Keratinocyte (primary cell): ENCODE data around the gene CYTIP. TPM values are rescaled to one million over a fixed set of nuclear protein-coding genes. Genes with fewer than 3 reads are reported as not detected.

Experiments used
- DNase-seq: peaks from one replicate; pipeline ENCODE4 v3.0.0-alpha.2; 2011; ENCODE audit warnings: low read depth, missing footprints, low spot score
- FAIRE-seq: peaks from 2 replicates; lab custom pipeline; 2011; peaks lifted over from hg19 to GRCh38; lab: Jason Lieb, UNC
- H2AFZ ChIP-seq: 2 replicates; pipeline ENCODE4 v1.6.0; 2012; ENCODE audit warnings: low read length, control low read depth, inconsistent platforms; ENCODE audit not compliant: control insufficient read depth
- H3K27ac ChIP-seq: 2 replicates; pipeline ENCODE4 v1.5.1; 2011; ENCODE audit warnings: low read length; ENCODE audit not compliant: control insufficient read depth, insufficient read depth
- H3K27me3 ChIP-seq: 3 replicates; pipeline ENCODE4 v1.6.0; 2011; ENCODE audit warnings: low read length; ENCODE audit not compliant: control insufficient read depth, insufficient read depth; ENCODE audit errors: extremely low read depth
- H3K36me3 ChIP-seq, 2 experiments: 2 replicates in 1 of 2; 3 replicates in 1 of 2; pipeline ENCODE4 v1.5.1; 2011; ENCODE audit warnings: low read length in 2 of 2, mild to moderate bottlenecking in 1 of 2; ENCODE audit not compliant: control insufficient read depth in 2 of 2, insufficient read depth in 2 of 2; ENCODE audit errors: extremely low read depth in 1 of 2
- H3K4me1 ChIP-seq: 3 replicates; pipeline ENCODE4 v1.5.1; 2011; ENCODE audit warnings: low read length; ENCODE audit not compliant: control insufficient read depth, insufficient read depth; ENCODE audit errors: extremely low read depth
- H3K4me2 ChIP-seq: 3 replicates; pipeline ENCODE4 v1.6.0; 2011; ENCODE audit warnings: low read depth, low read length; ENCODE audit not compliant: control insufficient read depth, insufficient read depth; ENCODE audit errors: extremely low read depth
- H3K4me3 ChIP-seq, 3 experiments: fragments of 200-600 bp in 1 of 3; sonication (generic) in 1 of 3; 2 replicates in 2 of 3; 3 replicates in 1 of 3; pipeline ENCODE4 v1.5.1; 2011 to 2016; ENCODE audit warnings: low read length in 3 of 3, mild to moderate bottlenecking in 3 of 3, control low read depth in 2 of 3, inconsistent platforms in 1 of 3, low read depth in 1 of 3, mixed read lengths in 1 of 3, mixed run types in 1 of 3, moderate library complexity in 1 of 3; ENCODE audit not compliant: control insufficient read depth in 2 of 3, insufficient read depth in 2 of 3; ENCODE audit errors: extremely low read depth in 1 of 3
- H3K79me2 ChIP-seq: 2 replicates; pipeline ENCODE4 v1.6.0; 2012; ENCODE audit warnings: low read length; ENCODE audit not compliant: control insufficient read depth, insufficient read depth
- H3K9ac ChIP-seq: 3 replicates; pipeline ENCODE4 v1.6.0; 2011; ENCODE audit warnings: low read length; ENCODE audit not compliant: control insufficient read depth, insufficient read depth; ENCODE audit errors: extremely low read depth
- H3K9me1 ChIP-seq: 3 replicates; pipeline ENCODE4 v1.6.0; 2011; ENCODE audit warnings: low read length; ENCODE audit not compliant: control insufficient read depth, insufficient read depth; ENCODE audit errors: extremely low read depth
- H3K9me3 ChIP-seq: 2 replicates; pipeline ENCODE4 v1.5.1; 2012; ENCODE audit warnings: low read depth, low read length; ENCODE audit not compliant: control insufficient read depth
- H4K20me1 ChIP-seq: 3 replicates; pipeline ENCODE4 v1.6.0; 2011; ENCODE audit warnings: low read length; ENCODE audit not compliant: control insufficient read depth, insufficient read depth; ENCODE audit errors: extremely low read depth
- CTCF ChIP-seq, 3 experiments: IDR thresholded peaks in 1 of 3; conservative IDR thresholded peaks in 1 of 3; optimal IDR thresholded peaks in 1 of 3; 2 replicates in 2 of 3; 3 replicates in 1 of 3; pipeline versions ENCODE3 to v1.5.1; 2011; ENCODE audit warnings: low read length in 3 of 3, mild to moderate bottlenecking in 3 of 3, moderate library complexity in 2 of 3, control low read depth in 1 of 3, inconsistent platforms in 1 of 3; ENCODE audit not compliant: insufficient read depth in 2 of 3; ENCODE audit errors: extremely low read depth in 1 of 3
- EZH2 ChIP-seq: IDR thresholded peaks from one replicate; pipeline ENCODE4 v1.6.1; 2012; ENCODE audit warnings: inconsistent platforms, mild to moderate bottlenecking, low read length, moderate library complexity
- dilution Hi-C: fragments of 300-500 bp; cut with MboI; formaldehyde crosslinking; loops from one replicate; pipeline ENCODE4 v1.7.0; 2020; ENCODE audit warnings: low sequenced_read_pairs; ENCODE audit not compliant: extremely low pct_ligation_motif_present
- polyA plus RNA-seq, 5 experiments: library from polyadenylated mRNA; depleted of rRNA in 3 of 5; stranded (reverse) in 3 of 5; stranded (forward) in 1 of 5; unstranded in 1 of 5; fragments of >200 nt; gene quantifications; 1 replicate in 1 of 5; 2 replicates in 3 of 5; 3 replicates in 1 of 5; pipeline versions ENCODE4 v1.2.1 to v1.2.3, GENCODE V29; 2011 to 2012; ENCODE audit warnings: missing spikeins in 2 of 5, low read depth in 1 of 5, low replicate concordance in 1 of 5

CYTIP gene
- polyA plus RNA-seq, 1 donor (not counting 4 experiments of a cell fraction or from before 2014, with no cell fraction given), result 0.21 TPM

GRCh38 chr2:157442191-157442590, 1.7 kb downstream of the CYTIP start:
- no peak overlapping the region for H3K4me2 ChIP-seq
- H2AFZ ChIP-seq, result no peak overlapping the region
- no peak for TF ChIP-seq CTCF (optimal IDR thresholded peaks at IDR 0.05 in 1 of 3, IDR thresholded peaks at IDR 0.05 in 1 of 3, conservative IDR thresholded peaks at IDR 0.05 in 1 of 3; ENCODE audit: extremely low read depth in 1 of 3, insufficient read depth in 2 of 3, low read length in 3 of 3)
- no peak for TF ChIP-seq EZH2
- no peaks in the 10 kb centered on the region for H3K36me3 ChIP-seq
- no peaks in the 10 kb centered on the region for H4K20me1 ChIP-seq
- H3K79me2 ChIP-seq, result no peaks in the 10 kb centered on the region
- H3K9ac ChIP-seq, result no peak overlapping the region
- no peaks in the 10 kb centered on the region for H3K9me3 ChIP-seq
- H3K27ac ChIP-seq, result no peak overlapping the region
- H3K4me1 ChIP-seq, result no peaks in the 10 kb centered on the region
- H3K9me1 ChIP-seq, result no peaks in the 10 kb centered on the region
- no peak for DNase-seq
- dilution Hi-C loops, result no loop called here
- no peak overlapping the region for H3K4me3 ChIP-seq
- peaks cover 6% of the 10 kb centered on the region for H3K27me3 ChIP-seq
- FAIRE-seq, result no peak

- TF ChIP-seq EZH2, result no peak
- TF ChIP-seq CTCF (optimal IDR thresholded peaks at IDR 0.05 in 1 of 3, IDR thresholded peaks at IDR 0.05 in 1 of 3, conservative IDR thresholded peaks at IDR 0.05 in 1 of 3; ENCODE audit: extremely low read depth in 1 of 3, insufficient read depth in 2 of 3, low read length in 3 of 3), result no peak
- Histone ChIP-seq H4K20me1 (no peaks in the 10 kb centered on the region), H2AFZ (no peak overlapping the region), H3K9ac (no peak overlapping the region), H3K9me1 (no peaks in the 10 kb centered on the region), H3K27me3 (peaks cover 6% of the 10 kb centered on the region), H3K4me1 (no peaks in the 10 kb centered on the region), H3K4me2 (no peak overlapping the region), H3K36me3 (no peaks in the 10 kb centered on the region), H3K9me3 (no peaks in the 10 kb centered on the region), H3K27ac (no peak overlapping the region), H3K4me3 (no peak overlapping the region), H3K79me2 (no peaks in the 10 kb centered on the region)
- DNase-seq (no peak), FAIRE-seq (no peak)
- dilution Hi-C loops, result no loop called here
Measured at GRCh38 chr2:157441072-157441454, 2.8 kb downstream of the CYTIP start.
